NCI-H1417 (cell line): ENCODE results near the gene SYNJ2BP.
A peak's percentile ranks its signal among the peaks of the same experiment; 100 is the strongest.
"Not testable (repeated sequence)": the region's sequence is repeated elsewhere in the genome, so short reads cannot be mapped to it uniquely, and the experiment has no call there.

Experiments used
- DNase-seq, 3 experiments: peaks; one replicate each; lab custom pipeline; 2025; lab: John Stamatoyannopoulos, UW

Gene SYNJ2BP

GRCh38 chr14:70416725-70417349 lies at the start of gene SYNJ2BP:
Gene SYNJ2BP (minus strand): TSS chr14:70417090. CDS start chr14:70416963, 127 bp downstream.
- DNase-seq, result peak; percentile 93

GRCh38 chr14:70454731-70455130 lies 37.8 kb upstream of the SYNJ2BP start:
- no peak for DNase-seq

GRCh38 chr14:70451874-70452273 lies 35.0 kb upstream of the SYNJ2BP start, which contains the start of gene ADAM21:
Gene ADAM21 (plus strand): TSS chr14:70452174. CDS start chr14:70457500, 5,326 bp downstream.
- no peak for DNase-seq

GRCh38 chr14:70448633-70449340 lies 31.9 kb upstream of the SYNJ2BP start:
- DNase-seq, result peak in 1 of 3 experiments; percentile 12

GRCh38 chr14:70442750-70443149 lies 25.9 kb upstream of the SYNJ2BP start:
- DNase-seq, result no peak

GRCh38 chr14:70441641-70442040 lies 24.8 kb upstream of the SYNJ2BP start:
- no peak for DNase-seq

GRCh38 chr14:70436867-70437266 lies 20.0 kb upstream of the SYNJ2BP start:
- DNase-seq, result no peak

GRCh38 chr14:70426555-70426954 lies 9.7 kb upstream of the SYNJ2BP start:
- DNase-seq, result not testable (repeated sequence)

GRCh38 chr14:70425354-70425753 lies 8.5 kb upstream of the SYNJ2BP start:
- peak in 2 of 3 experiments; percentile 38 to 46 for DNase-seq

GRCh38 chr14:70422538-70422937 lies 5.6 kb upstream of the SYNJ2BP start:
- no peak for DNase-seq

GRCh38 chr14:70419270-70419931 lies 2.5 kb upstream of the SYNJ2BP start:
- DNase-seq, result not testable (repeated sequence)

- peak in 2 of 3 experiments; percentile 56 to 81 for DNase-seq
Observed at GRCh38 chr14:70416338-70416724, 559 bp downstream of the SYNJ2BP start.

- DNase-seq, result no peak
Observed at GRCh38 chr14:70415788-70416187, 1.1 kb downstream of the SYNJ2BP start.

GRCh38 chr14:70407621-70408020 lies 9.3 kb downstream of the SYNJ2BP start:
- no peak for DNase-seq

- not testable (repeated sequence) for DNase-seq
Observed at GRCh38 chr14:70406216-70406615, 10.7 kb downstream of the SYNJ2BP start.

GRCh38 chr14:70403335-70403734 lies 13.6 kb downstream of the SYNJ2BP start:
- peak in 1 of 3 experiments; percentile 3 for DNase-seq

- DNase-seq, result no peak
Observed at GRCh38 chr14:70401643-70402042, 15.2 kb downstream of the SYNJ2BP start.

- no peak for DNase-seq
Observed at GRCh38 chr14:70398706-70399431, 18.0 kb downstream of the SYNJ2BP start.

- no peak for DNase-seq
Observed at GRCh38 chr14:70398280-70398679, 18.6 kb downstream of the SYNJ2BP start.

GRCh38 chr14:70397746-70398145 lies 19.1 kb downstream of the SYNJ2BP start:
- DNase-seq, result no peak

GRCh38 chr14:70394674-70395306 lies 22.1 kb downstream of the SYNJ2BP start:
- DNase-seq, result no peak

- DNase-seq, result no peak
Observed at GRCh38 chr14:70392676-70393075, 24.2 kb downstream of the SYNJ2BP start.
